GM19452 (cell line): Measurements from ENCODE around the gene GNAI3.

ENCODE experiments used
- ATAC-seq: cut with Tn5 transposase; IDR thresholded peaks from one replicate; pipeline ENCODE4 v1.9.1; 2021; ENCODE audit not compliant: unreplicated experiment

GNAI3 gene

DNA sequence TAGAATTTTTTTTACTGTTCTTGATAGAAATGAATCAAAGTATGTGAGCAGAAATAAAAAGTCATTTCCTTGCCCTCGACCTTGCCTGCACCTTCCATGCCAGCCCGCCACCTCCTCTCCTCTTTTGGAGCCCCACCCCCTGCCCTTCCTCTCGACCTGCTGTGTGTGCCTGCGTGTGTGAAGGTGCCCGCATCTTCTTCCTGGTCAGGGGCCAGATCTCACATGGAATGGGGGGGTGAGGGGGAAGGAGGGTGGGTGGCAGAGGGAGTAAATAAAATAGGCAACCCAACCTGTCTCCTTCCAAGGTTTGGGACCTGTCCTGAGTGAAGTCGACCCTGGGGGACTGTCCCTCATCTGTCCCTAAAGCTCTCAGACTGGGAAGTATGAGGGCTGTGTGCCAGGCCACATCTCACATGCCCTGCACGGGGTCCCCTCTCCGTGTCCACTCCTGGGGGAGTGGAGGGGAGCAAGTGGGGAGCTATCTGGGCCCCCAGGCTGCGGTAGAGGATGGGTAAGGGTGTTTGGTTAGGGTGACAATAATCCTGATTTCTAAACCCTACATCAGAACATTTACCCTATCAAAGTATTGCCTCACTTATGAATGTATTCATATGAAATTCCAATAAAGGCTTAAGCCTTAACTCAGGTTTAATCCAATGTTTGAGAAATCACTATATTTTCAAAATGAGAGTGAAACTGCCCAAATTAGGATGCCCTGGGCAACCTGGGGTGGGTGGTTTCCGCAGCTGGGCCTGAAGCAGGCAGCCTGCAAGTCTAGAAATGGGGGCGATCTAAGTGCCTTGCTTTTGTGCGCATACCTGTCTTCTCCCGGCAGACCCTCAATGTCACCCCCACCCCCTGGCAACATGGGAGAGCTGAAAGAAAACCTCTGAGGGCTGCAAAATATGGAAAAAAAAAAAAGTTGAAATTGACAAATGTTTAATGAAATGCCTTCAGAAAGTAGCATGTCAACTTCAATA is 86.6 kb downstream of the GNAI3 start:
- ATAC-seq, result no peak

GRCh38 chr1:109635862-109636200 is 87.4 kb downstream of the GNAI3 start:
- ATAC-seq, result no peak

GRCh38 chr1:109636201-109636952 is 88.0 kb downstream of the GNAI3 start:
- ATAC-seq, result no peak

GRCh38 chr1:109637446-109637845 is 89.0 kb downstream of the GNAI3 start:
- ATAC-seq, result no peak

- ATAC-seq, result no peak
These were observed 90.8 kb downstream of the GNAI3 start for GRCh38 chr1:109639063-109639840.

DNA sequence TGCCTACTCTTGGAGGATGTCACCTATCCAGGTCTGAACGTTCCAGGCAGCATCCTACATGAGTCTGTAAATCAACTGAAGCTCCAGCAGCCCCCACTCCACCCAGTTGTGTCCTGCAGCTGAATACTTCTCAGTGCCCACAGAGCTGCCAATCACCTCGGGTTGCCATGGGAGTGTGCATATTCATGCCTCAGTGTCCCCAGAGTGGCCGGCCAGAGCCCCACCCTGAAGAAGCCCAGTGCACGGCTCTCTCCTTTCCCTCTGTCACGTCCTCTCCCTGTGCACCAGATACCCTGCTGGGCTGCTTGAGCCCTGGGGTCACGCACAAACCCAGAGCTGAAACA is 91.4 kb downstream of the GNAI3 start:
- no peak for ATAC-seq

- peak; percentile 59 for ATAC-seq
These were observed 92.0 kb downstream of the GNAI3 start for GRCh38 chr1:109640285-109640865.

DNA sequence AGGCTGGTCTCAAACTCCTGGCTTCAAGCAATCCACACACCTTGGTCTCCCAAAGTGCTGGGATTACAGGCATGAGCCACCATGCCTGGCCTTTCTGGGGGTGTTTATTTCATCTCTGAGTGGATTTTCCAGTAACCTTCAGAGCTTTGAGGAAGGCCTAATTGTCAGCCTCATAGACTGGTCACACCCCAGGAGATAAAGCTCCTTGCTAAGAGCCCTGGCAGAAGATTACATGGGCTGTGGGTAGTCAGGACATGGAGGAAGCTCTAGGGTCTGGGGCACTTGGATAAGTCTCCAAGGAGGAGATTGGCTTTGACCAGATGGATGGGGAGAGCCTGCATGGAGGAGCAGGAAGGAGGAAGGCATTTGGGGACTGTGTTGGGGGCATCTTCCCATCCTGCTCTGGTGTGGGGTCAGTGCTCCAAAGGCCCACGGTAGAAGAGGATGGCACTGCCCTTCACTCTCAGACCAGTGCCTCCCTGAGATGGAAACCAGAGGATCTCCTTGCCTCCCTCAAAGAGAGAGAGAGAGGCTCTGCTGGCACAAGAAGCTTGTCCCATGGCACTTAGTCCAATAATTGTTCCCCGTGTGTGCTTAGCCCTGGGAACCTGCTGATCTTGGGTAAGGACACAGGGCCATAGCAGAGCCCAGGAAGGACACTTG is 92.8 kb downstream of the GNAI3 start:
- ATAC-seq, result no peak

DNA sequence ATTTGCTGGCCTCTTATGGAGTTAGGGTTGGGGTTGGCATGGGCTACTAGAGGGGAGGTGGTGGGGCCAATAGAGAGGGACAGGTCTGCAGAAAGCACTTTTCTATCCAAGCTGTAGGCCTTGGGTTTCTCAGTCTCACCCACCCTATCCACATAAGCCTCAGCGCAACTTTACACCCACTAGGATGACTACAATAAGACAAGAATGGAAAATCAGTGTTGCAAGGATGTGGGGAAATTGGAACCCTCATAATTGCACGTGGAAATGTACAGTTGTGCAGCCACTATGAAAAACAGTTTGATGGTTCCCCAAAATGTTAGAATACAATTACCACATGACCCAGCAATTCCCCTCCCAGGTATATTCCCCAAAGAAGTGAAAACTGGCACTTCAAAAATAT is 93.4 kb downstream of the GNAI3 start:
- ATAC-seq, result no peak

- ATAC-seq, result no peak
These were observed 94.2 kb downstream of the GNAI3 start for GRCh38 chr1:109642626-109643025.

GRCh38 chr1:109643385-109644230 is 95.2 kb downstream of the GNAI3 start:
- ATAC-seq, result peak; percentile 81

- no peak for ATAC-seq
These were observed 96.3 kb downstream of the GNAI3 start for GRCh38 chr1:109644670-109645069.

- ATAC-seq, result no peak
These were observed 101.1 kb downstream of the GNAI3 start for GRCh38 chr1:109649491-109649914.

DNA sequence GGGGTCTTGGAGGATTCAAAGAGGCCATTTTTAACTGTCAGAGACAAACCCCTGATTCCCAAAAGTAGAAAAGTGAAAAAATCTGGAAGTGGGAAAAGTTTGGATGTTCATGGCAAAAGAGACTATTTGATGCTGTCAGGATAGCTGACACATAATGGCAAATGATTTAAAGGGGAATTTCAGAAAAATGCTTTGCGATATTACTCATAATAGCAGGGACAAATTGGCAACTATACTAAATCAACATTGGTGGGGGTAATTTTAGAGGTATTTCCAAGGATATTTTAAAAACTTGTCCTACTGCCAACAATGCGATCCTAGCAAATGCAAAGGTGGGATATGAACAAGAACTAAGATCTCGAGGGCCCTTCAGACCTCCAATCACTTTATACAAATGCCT is 102.2 kb downstream of the GNAI3 start:
- ATAC-seq, result no peak

DNA sequence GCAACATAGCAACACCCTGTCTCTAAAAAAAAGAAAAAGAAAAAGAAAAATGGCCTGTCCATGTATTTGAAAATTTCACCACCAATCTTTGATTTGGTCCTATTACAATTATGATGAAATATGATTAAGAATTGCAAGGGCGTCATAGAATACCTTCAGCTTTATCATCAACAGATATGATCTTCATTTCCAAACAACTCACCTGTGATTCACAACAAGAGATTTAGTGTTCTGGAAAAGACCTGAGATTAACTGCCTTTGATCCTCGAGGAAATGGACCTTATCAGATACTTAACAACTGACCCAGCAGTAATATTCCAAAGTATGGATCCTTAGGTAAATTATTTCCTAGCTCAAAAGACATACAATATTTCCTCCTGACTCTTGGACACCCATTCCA is 104.0 kb downstream of the GNAI3 start:
- no peak for ATAC-seq

GRCh38 chr1:109653306-109653705 is 104.9 kb downstream of the GNAI3 start:
- ATAC-seq, result no peak

GRCh38 chr1:109654519-109654918 is 106.1 kb downstream of the GNAI3 start:
- ATAC-seq, result no peak

- ATAC-seq, result peak; percentile 90
These were observed 107.5 kb downstream of the GNAI3 start, which contains the start of gene GSTM4 for GRCh38 chr1:109655615-109656519. GSTM4 (plus strand) TSS chr1:109656099; CDS start chr1:109656390, 291 bp downstream.
